Epithelial cell of esophagus (primary cell): ENCODE measurements around the gene HCK.

Source experiments
- DNase-seq: peaks from one replicate; pipeline ENCODE4 v3.0.0; 2010; ENCODE audit warnings: low read depth
- H3K4me3 ChIP-seq: 2 replicates; pipeline ENCODE4 v1.5.1; 2011; ENCODE audit warnings: mild to moderate bottlenecking, low read length, control low read depth
- CTCF ChIP-seq: IDR thresholded peaks from 2 replicates; pipeline ENCODE4 v1.5.1; 2011; ENCODE audit warnings: low read depth, mild to moderate bottlenecking, low read length, control low read depth, inconsistent platforms; ENCODE audit not compliant: insufficient read depth; ENCODE audit errors: missing control alignments

The HCK gene

GRCh38 chr20:32141465-32141980, 89.5 kb downstream of the HCK start:
- no peak for TF ChIP-seq CTCF
- DNase-seq = no peak
- H3K4me3 ChIP-seq = no peak overlapping the region

- DNase-seq = no peak
- H3K4me3 ChIP-seq = no peak overlapping the region
- no peak for TF ChIP-seq CTCF
Measured at GRCh38 chr20:32142088-32142487, 90.0 kb downstream of the HCK start.

GRCh38 chr20:32142991-32143390, 90.9 kb downstream of the HCK start:
- no peak for DNase-seq
- no peak overlapping the region for H3K4me3 ChIP-seq
- TF ChIP-seq CTCF = no peak

- no peak overlapping the region for H3K4me3 ChIP-seq
- DNase-seq = no peak
- no peak for TF ChIP-seq CTCF
Measured at GRCh38 chr20:32144898-32145662, 93.0 kb downstream of the HCK start.

GRCh38 chr20:32149566-32150170, 97.6 kb downstream of the HCK start:
- DNase-seq = no peak
- H3K4me3 ChIP-seq = no peak overlapping the region
- TF ChIP-seq CTCF = no peak

- TF ChIP-seq CTCF = no peak
- no peak for DNase-seq
- H3K4me3 ChIP-seq = no peak overlapping the region
Measured at GRCh38 chr20:32150291-32150848, 98.3 kb downstream of the HCK start.
